OCI-LY3 (cell line): ENCODE results near the gene CNTN1.

ENCODE experiments used
- H2AFZ ChIP-seq: fragments of 200-600, 300-600 bp; shearing (Covaris generic); 2 replicates; pipeline ENCODE4 v1.6.0; 2014; ENCODE audit warnings: antibody characterized with exemption, low read depth, low read length
- H3K27ac ChIP-seq: fragments of 200-600, 300-600 bp; sonication (generic); 2 replicates; pipeline ENCODE4 v1.5.1; 2014; ENCODE audit warnings: mild to moderate bottlenecking, low read length, moderate library complexity, mixed read lengths
- H3K27me3 ChIP-seq: fragments of 200-600, 300-600 bp; sonication (generic); 2 replicates; pipeline ENCODE4 v1.6.1; 2014; ENCODE audit warnings: low read depth, low read length, mixed read lengths
- H3K36me3 ChIP-seq: fragments of 200-600, 300-600 bp; sonication (generic); replicated peaks from 2 replicates; pipeline ENCODE3; 2014; ENCODE audit warnings: low read depth, low read length, mixed read lengths
- H3K4me1 ChIP-seq: fragments of 300-600, 200-600 bp; sonication (generic); 2 replicates; pipeline ENCODE4 v1.6.1; 2014; ENCODE audit warnings: low read length, mixed read lengths
- H3K4me2 ChIP-seq: fragments of 200-600, 300-600 bp; sonication (generic); 2 replicates; pipeline ENCODE4 v1.6.1; 2014; ENCODE audit warnings: low read length, mixed read lengths
- H3K4me3 ChIP-seq: fragments of 300-600, 200-600 bp; sonication (generic); 2 replicates; pipeline ENCODE4 v1.5.1; 2014; ENCODE audit warnings: antibody characterized with exemption, mild to moderate bottlenecking, low read length, moderate library complexity
- H3K79me2 ChIP-seq: fragments of 300-600, 200-600 bp; shearing (Covaris generic); 2 replicates; pipeline ENCODE4 v1.6.1; 2014; ENCODE audit warnings: mild to moderate bottlenecking, low read length, mixed read lengths
- H3K9ac ChIP-seq: fragments of 300-600, 200-600 bp; shearing (Covaris generic); 2 replicates; pipeline ENCODE4 v1.6.0; 2014; ENCODE audit warnings: mild to moderate bottlenecking, low read length, moderate library complexity
- H3K9me3 ChIP-seq: fragments of 200-600, 300-600 bp; shearing (Covaris generic); 2 replicates; pipeline ENCODE4 v1.6.1; 2014; ENCODE audit warnings: low read length, mixed read lengths; ENCODE audit not compliant: insufficient read depth
- H4K20me1 ChIP-seq: fragments of 200-600, 300-600 bp; sonication (generic); 2 replicates; pipeline ENCODE4 v1.6.1; 2016; ENCODE audit warnings: low read length, mixed read lengths; ENCODE audit not compliant: insufficient read depth
- CTCF ChIP-seq: fragments of 200-600, 300-600 bp; sonication (generic); IDR thresholded peaks from 2 replicates; pipeline ENCODE4 v1.5.1; 2014; ENCODE audit warnings: antibody characterized with exemption, low read length, low read depth
- EZH2phosphoT487 ChIP-seq: fragments of 200-600 bp; shearing (Covaris generic); IDR thresholded peaks from 2 replicates; pipeline ENCODE4 v1.6.1; 2018; ENCODE audit warnings: antibody characterized with exemption, mixed run types, low read depth

The CNTN1 gene

DNA sequence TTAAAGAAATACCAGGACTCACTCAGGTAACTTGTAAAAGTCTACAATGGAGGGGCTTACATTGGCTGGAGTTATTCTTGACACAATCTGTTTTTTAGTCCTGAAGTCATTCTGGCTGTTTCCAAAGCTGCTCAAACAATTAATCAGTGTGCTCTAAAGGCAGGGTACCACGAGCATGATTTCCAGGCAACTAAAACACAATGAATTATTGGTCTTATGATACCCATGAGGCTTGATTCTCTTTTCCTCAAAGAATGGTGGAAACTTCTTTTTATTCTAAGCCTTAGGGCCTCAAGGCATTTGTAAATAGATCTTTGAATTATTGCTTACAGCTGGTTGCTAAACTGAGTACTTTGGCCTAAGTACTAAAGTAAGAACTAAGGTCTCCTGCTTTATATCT, 296.1 kb downstream of the CNTN1 start:
- Histone ChIP-seq H4K20me1 (no peaks in the 10 kb centered on the region), H3K4me2 (no peak overlapping the region), H3K9me3 (peaks cover 6% of the 10 kb centered on the region; the same call in 1 of the 2 replicates), H3K27me3 (no peaks in the 10 kb centered on the region), H2AFZ (no peak overlapping the region), H3K9ac (no peak overlapping the region), H3K4me1 (peaks cover 50% of the 10 kb centered on the region), H3K4me3 (no peak overlapping the region), H3K79me2 (no peaks in the 10 kb centered on the region), H3K36me3 (peaks cover 4% of the 10 kb centered on the region), H3K27ac (no peak overlapping the region)
- TF ChIP-seq CTCF (no peak), EZH2phosphoT487 (no peak)

- Histone ChIP-seq H3K4me2 (no peak overlapping the region), H3K79me2 (no peaks in the 10 kb centered on the region), H3K9ac (no peak overlapping the region), H3K36me3 (peaks cover 4% of the 10 kb centered on the region), H3K4me1 (peaks cover 49% of the 10 kb centered on the region), H4K20me1 (no peaks in the 10 kb centered on the region), H3K27ac (no peak overlapping the region), H3K27me3 (no peaks in the 10 kb centered on the region), H2AFZ (no peak overlapping the region), H3K9me3 (peaks cover 6% of the 10 kb centered on the region; the same call in 1 of the 2 replicates), H3K4me3 (no peak overlapping the region)
- TF ChIP-seq EZH2phosphoT487 (no peak), CTCF (no peak)
These were observed 296.6 kb downstream of the CNTN1 start for GRCh38 chr12:40988824-40989223.

GRCh38 chr12:40989785-40990184, 297.5 kb downstream of the CNTN1 start:
- H3K27me3 ChIP-seq: no peaks in the 10 kb centered on the region
- no peaks in the 10 kb centered on the region for H4K20me1 ChIP-seq
- TF ChIP-seq CTCF (no peak), EZH2phosphoT487 (no peak)
- H3K4me1 ChIP-seq: peaks cover 49% of the 10 kb centered on the region
- H3K79me2 ChIP-seq: no peaks in the 10 kb centered on the region
- peak overlapping the region; percentile 15; the same call in 1 of the 2 replicates for H3K27ac ChIP-seq
- peaks cover 6% of the 10 kb centered on the region; the same call in 1 of the 2 replicates for H3K9me3 ChIP-seq
- peaks cover 4% of the 10 kb centered on the region for H3K36me3 ChIP-seq
- peak overlapping the region; percentile 29 for H3K4me2 ChIP-seq
- H3K9ac ChIP-seq: no peak overlapping the region
- no peak overlapping the region for H3K4me3 ChIP-seq
- no peak overlapping the region for H2AFZ ChIP-seq

- H4K20me1 ChIP-seq: no peaks in the 10 kb centered on the region
- TF ChIP-seq EZH2phosphoT487 (no peak), CTCF (no peak)
- peaks cover 33% of the 10 kb centered on the region for H3K4me1 ChIP-seq
- no peak overlapping the region for H3K4me3 ChIP-seq
- no peak overlapping the region for H3K27ac ChIP-seq
- H3K36me3 ChIP-seq: no peaks in the 10 kb centered on the region
- no peaks in the 10 kb centered on the region for H3K9me3 ChIP-seq
- no peak overlapping the region for H3K9ac ChIP-seq
- no peak overlapping the region for H3K4me2 ChIP-seq
- H3K27me3 ChIP-seq: no peaks in the 10 kb centered on the region
- no peaks in the 10 kb centered on the region for H3K79me2 ChIP-seq
- no peak overlapping the region for H2AFZ ChIP-seq
These were observed 299.9 kb downstream of the CNTN1 start for GRCh38 chr12:40992158-40992557.
